GM12892 (cell line): ENCODE results near the gene NEUROG1.
A peak's percentile ranks its signal among the peaks of the same experiment; 100 is the strongest.

ENCODE experiments used
- DNase-seq: peaks from one replicate; pipeline ENCODE4 v3.0.0; 2011; ENCODE audit not compliant: insufficient read length
- FAIRE-seq: peaks from 2 replicates; lab custom pipeline; 2011; peaks lifted over from hg19 to GRCh38; lab: Jason Lieb, UNC
- POLR2A ChIP-seq: IDR thresholded peaks from 2 replicates; pipeline ENCODE4 v1.6.1; 2011; ENCODE audit warnings: low read depth, low read length, control low read depth
- POLR2AphosphoS5 ChIP-seq: IDR thresholded peaks from 2 replicates; pipeline ENCODE4 v1.6.1; 2011; ENCODE audit warnings: low read depth, low read length, control low read depth
- TAF1 ChIP-seq: IDR thresholded peaks from 2 replicates; pipeline ENCODE4 v1.6.1; 2011; ENCODE audit warnings: low read depth, mild to moderate bottlenecking, control low read depth, low read length, borderline replicate concordance

NEUROG1 gene

DNA sequence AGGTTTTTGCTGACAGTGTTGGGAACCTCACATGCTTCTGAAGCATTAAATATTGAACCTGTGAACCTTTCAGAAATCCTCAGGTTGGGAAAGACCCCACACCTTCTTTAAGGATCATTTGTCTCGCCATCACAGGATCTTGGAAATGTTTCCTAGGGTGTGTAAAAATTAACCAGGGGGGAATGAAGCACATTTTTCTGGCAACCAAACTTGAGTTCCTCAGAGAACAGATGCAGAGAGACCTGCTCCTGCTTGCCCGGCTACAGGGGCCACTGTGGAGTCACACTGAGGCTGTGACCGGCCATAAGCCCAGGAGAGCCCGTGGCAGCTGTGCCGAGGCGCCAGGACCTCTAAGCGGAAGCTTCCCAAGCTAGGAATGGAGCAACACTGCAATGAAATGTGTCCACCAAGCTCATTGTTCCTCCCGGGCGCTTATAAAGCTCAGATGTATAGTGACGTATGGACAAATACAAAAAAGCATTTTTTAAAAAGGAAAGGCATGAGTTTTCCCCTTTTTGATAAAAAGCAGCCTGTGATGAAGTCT is 35.4 kb upstream of the NEUROG1 start:
- DNase-seq (no peak), FAIRE-seq (no peak)
- TF ChIP-seq POLR2A (no peak), POLR2AphosphoS5 (no peak), TAF1 (no peak)

DNA sequence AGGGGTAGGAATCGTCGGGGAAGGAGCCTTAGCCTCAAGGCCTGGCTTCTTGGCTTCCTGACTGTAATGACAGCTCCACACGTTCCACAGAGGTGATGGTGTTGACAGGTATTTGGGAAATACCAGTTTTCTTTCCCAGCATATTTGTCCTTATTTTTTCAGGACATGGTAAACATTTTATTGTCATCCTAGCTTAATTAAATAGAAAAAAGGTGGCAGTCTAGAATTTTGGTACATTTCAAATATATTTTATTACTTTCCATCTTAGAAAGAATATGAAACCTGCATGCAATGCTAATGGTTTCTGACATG is 34.6 kb upstream of the NEUROG1 start:
- no peak for FAIRE-seq

DNA sequence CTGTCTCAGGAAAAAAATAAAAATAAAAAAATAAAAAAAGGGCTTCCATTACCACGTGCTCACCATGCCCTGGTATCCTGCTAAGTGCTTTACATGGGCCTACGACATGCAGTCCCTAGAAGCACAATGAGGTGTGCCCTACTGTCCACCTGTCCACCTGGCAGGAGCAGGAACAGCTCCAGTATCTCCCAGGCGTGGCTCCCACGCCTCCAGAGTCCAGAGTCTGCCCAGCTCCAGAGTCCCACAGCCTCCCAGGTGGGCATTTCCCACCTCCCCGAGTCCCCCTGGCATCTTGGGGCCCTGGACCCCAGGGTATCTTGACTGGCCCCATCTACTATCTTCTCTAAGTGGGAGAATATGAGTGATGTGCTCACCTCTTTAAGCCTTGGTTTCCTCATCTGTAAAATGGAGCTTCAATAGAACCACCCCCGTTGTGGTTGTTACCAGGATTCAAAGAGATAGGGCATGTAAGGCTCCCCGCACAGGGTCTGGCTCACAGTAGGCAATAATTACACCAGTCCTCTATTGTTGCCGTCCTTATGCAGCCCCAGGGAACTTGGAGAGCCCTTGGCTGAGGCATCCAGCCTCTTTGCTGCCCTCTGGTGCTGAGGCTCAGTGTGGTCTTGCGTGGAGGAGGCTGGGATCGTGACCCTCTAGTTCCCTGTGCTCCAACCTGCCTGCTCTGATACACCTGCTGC is 34.1 kb upstream of the NEUROG1 start:
- no peak for TF ChIP-seq POLR2A
- TF ChIP-seq TAF1: no peak
- TF ChIP-seq POLR2AphosphoS5: no peak
- DNase-seq (no peak), FAIRE-seq (no peak)

More for the DNA sequence above, 34.6 kb upstream of the NEUROG1 start:
- DNase-seq: no peak
- TF ChIP-seq POLR2A (no peak), POLR2AphosphoS5 (no peak), TAF1 (no peak)

DNA sequence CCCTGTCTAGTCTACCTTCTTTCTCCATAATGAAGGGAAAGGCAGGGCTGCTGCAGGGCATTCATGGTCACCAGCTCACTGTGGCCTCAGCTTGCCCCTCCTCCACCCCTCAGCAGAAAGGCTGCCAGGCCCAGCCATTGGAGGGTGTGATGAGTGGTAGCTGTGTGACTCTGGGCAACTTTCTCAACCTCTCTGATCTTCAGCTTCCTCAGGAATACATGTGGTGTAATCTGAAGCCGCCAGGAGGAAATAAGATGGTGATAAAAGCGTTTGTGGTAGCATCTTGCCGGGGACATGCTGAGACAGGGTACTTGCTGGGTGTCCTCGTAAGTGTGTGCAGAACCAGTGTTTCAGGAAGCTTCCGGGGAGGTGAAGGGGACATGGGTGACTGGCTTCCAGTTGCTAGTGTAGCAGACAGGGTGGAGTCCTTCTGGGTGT is 33.2 kb upstream of the NEUROG1 start:
- TF ChIP-seq POLR2AphosphoS5 (no peak), TAF1 (no peak), POLR2A (no peak)
- FAIRE-seq (no peak), DNase-seq (no peak)

DNA sequence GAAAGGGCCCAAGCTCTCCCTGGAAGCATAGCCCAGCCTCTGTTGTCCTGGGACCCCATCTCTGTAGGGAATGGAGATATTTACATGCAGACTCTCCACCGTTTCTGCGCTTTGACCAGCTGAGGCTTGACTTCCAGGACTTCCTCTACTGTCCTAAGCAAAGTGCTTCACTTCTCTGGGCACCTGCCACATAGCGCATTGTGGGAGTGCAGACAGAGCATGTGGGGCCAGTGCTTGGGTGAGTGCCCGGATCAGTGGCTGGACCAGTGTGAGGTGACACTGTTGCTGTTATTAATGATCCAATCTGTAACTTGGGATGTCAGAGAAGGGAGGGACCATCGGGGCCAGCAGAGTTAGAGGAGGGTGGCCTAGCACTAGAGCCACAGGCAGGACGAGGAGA is 32.5 kb upstream of the NEUROG1 start:
- DNase-seq: no peak
- FAIRE-seq: no peak
- no peak for TF ChIP-seq POLR2A

DNA sequence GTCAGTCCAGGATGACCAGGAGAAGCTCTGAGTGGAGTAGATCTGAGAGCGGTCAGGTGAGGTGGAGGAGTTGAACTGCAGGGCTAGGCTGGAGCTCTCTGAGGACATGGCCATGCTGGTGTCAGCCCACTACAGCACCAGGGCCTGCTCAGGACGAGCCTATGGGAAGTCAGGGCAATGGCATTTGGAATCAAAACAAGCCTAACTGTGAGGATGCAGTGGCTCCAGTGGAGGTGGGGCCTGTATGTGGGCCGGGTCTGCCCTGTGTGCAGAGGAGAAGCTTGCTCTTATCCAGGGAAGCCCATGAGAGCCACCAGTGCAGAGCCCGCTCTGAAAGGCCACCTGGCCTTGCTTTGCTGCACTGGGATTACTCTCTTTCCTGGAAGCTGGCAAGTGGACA is 31.9 kb upstream of the NEUROG1 start:
- no peak for DNase-seq
- no peak for TF ChIP-seq POLR2AphosphoS5
- TF ChIP-seq POLR2A: no peak
- TF ChIP-seq TAF1: no peak
- no peak for FAIRE-seq

DNA sequence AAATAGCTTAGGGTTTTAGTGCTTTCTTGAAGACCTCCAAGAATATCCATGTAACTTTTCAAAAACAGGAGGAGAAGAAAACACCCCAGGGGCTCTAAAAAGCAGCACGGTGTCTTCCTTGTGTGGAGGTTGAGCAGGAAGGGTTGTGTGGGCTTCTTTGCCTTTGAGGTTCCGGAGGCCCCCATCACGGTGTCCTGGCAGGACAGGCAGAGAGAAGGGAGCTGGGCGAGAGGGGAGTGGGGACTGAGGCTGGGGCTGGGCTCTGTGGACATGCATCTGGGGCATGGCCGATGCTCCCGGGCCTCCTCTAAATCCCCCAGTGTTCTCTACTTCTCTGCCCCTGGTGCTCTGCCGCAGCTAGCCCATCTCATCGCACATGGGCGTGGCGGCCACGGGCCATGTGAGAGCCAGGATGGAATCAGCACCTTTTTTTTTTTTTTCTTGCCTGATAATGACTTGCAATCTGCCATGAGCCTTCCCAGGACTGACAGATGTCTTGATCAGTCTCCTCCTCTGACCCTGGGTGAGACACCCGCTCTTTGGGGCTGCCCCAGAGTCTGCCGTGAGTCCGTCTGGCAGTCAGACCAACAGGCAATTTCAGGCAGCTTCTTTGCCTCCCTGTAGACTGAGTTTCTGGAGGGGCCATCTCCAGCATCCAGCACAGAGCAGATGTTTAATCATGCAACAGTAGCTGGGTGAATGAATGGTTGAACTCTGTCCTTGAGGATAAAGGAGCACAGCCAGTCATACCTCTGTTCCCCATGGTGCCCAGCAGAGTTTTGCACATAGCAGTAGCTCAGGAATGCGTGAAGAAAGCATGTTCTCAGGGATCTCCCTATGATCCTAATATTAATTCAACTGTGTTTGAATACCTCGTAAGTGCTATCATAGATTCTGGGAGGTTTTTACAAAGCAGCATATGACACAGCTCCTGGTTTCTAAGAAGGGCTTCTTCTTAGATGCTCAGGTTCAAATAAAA is 30.9 kb upstream of the NEUROG1 start:
- FAIRE-seq (no peak), DNase-seq (no peak)
- TF ChIP-seq POLR2AphosphoS5: no peak
- no peak for TF ChIP-seq TAF1
- no peak for TF ChIP-seq POLR2A

DNA sequence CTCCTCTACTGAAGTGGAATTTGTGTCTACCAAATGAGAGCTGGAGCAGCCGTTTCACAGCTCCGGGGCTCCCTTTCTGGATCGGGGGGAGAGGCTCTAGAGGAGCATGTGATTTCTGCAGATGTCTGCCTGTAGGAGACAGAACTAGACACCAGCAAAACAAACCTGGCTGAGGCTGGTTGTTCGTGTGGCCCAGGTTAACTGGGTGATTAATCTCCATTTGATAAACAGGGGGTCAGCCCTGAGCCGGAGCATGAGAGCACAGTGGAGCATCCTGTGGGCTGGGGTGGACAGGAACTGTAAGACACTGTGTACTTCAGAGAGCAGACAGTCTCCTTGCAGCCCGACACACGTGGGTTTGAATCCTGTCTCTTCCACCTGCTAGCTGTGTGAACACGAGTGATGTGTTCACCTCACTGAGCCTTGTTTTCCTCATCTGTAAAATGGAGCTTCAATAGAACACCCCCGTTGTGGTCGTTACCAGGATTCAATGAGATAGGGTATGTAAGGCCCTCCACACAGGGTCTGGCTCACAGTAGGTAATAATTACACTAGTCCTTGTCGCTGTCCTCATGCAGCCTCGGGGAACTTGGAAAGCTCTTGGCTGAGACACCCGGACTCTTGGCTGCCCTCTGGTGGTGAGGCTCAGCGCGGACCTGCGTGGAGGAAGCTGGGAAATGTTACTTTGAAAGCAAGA is 30.1 kb upstream of the NEUROG1 start:
- FAIRE-seq (peak; percentile 89), DNase-seq (peak; percentile 54)
- no peak for TF ChIP-seq POLR2A
- TF ChIP-seq TAF1: no peak
- no peak for TF ChIP-seq POLR2AphosphoS5

DNA sequence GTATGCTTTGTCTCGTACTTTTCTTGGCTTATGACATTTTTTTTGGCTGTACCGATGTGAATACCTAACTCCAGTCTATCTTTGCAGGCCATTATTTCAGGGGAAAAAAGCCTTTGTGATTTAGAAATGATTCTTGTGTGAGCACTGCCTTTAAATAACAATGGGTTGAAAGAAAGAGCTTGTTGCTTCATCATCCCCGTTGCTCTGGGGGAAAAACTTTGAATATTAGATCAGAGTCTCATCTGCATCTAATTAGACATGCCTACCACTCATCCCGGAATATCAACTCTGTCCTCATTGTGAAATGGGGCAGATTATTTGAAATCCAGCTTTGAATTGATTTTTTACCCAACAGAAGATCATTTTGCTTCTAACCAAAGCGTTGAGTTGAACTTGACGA is 29.5 kb upstream of the NEUROG1 start:
- no peak for TF ChIP-seq POLR2A
- TF ChIP-seq POLR2AphosphoS5: no peak
- no peak for TF ChIP-seq TAF1

DNA sequence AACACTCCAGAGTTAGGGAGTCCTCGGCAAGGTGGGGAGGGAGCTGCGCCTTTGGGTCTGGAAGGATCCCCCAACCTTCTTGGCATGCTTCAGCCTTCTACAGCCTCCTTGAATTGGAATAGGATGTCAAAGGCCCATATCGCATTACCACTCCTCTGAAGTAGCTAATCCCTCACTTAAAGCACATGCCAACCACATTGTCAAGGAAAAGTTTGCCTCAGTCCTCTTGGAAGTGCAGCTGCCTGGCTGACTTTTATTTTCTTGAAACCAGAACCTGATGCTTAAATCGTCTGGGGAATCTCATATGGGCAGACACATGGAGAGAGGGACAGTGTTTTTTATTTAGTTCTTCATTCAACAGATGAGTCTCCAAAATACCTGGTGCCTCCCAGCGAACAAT is 28.6 kb upstream of the NEUROG1 start:
- FAIRE-seq (no peak), DNase-seq (no peak)
- TF ChIP-seq POLR2AphosphoS5 (no peak), POLR2A (no peak), TAF1 (no peak)

More for the DNA sequence above, 29.5 kb upstream of the NEUROG1 start:
- DNase-seq (no peak), FAIRE-seq (no peak)

DNA sequence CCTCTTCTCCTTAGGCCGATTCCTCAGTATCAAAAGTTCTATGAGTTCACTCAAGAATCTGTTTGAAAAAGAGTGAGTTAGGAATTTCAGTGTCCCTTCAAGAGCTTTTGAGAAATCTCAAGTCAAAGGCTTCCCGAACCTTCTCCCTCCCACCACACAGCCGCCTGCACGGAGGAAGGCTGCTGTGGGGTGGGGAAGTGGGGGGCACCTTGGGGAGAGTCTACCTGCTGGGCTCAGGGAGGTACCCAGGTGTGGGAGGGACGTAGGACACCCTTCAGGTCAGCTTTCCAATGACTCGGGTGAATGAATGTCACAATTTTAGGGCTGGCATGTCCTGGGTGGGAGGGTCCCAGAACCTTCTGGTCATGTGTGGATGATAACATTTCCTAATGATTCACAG is 25.5 kb upstream of the NEUROG1 start:
- DNase-seq (no peak), FAIRE-seq (no peak)
- TF ChIP-seq TAF1 (no peak), POLR2A (no peak), POLR2AphosphoS5 (no peak)
